GM21528 (cell line): ENCODE results near the gene OR10P1.
"Not testable (repeated sequence)": the region's sequence is repeated elsewhere in the genome, so short reads cannot be mapped to it uniquely, and the experiment has no call there.

Experiments
- ATAC-seq: cut with Tn5 transposase; IDR thresholded peaks from one replicate; pipeline ENCODE4 v1.9.1; 2021; ENCODE audit warnings: mild to moderate bottlenecking, moderate library complexity; ENCODE audit not compliant: unreplicated experiment, low FRiP score

The OR10P1 gene

GRCh38 chr12:55650620-55651298, 14.1 kb downstream of the OR10P1 start:
- ATAC-seq, result not testable (repeated sequence)

- ATAC-seq, result no peak
Measured at GRCh38 chr12:55651299-55651683, 14.6 kb downstream of the OR10P1 start.

GRCh38 chr12:55652352-55652751, 15.7 kb downstream of the OR10P1 start:
- no peak for ATAC-seq

GRCh38 chr12:55653031-55653430, 16.3 kb downstream of the OR10P1 start:
- ATAC-seq, result no peak

- ATAC-seq, result no peak
Measured at GRCh38 chr12:55654511-55655214, 18.0 kb downstream of the OR10P1 start.

- no peak for ATAC-seq
Measured at GRCh38 chr12:55657212-55657611, 20.5 kb downstream of the OR10P1 start.

GRCh38 chr12:55658212-55658611, 21.5 kb downstream of the OR10P1 start:
- no peak for ATAC-seq

- no peak for ATAC-seq
Measured at GRCh38 chr12:55658635-55659391, 22.1 kb downstream of the OR10P1 start.

GRCh38 chr12:55659486-55660385, 23.0 kb downstream of the OR10P1 start:
- no peak for ATAC-seq

GRCh38 chr12:55663391-55663790, 26.7 kb downstream of the OR10P1 start:
- ATAC-seq, result no peak

- no peak for ATAC-seq
Measured at GRCh38 chr12:55664826-55665225, 28.1 kb downstream of the OR10P1 start.

GRCh38 chr12:55666508-55666907, 29.8 kb downstream of the OR10P1 start:
- no peak for ATAC-seq

GRCh38 chr12:55670276-55670675, 33.6 kb downstream of the OR10P1 start:
- ATAC-seq, result no peak

GRCh38 chr12:55671746-55672145, 35.1 kb downstream of the OR10P1 start:
- ATAC-seq, result no peak

- peak; percentile 98 for ATAC-seq
Measured at GRCh38 chr12:55673638-55674037, 36.9 kb downstream of the OR10P1 start.

GRCh38 chr12:55675666-55676065, 39.0 kb downstream of the OR10P1 start:
- ATAC-seq, result no peak

- ATAC-seq, result no peak
Measured at GRCh38 chr12:55676707-55677106, 40.0 kb downstream of the OR10P1 start.

- ATAC-seq, result no peak
Measured at GRCh38 chr12:55679691-55680090, 43.0 kb downstream of the OR10P1 start.

GRCh38 chr12:55681142-55682077, 44.7 kb downstream of the OR10P1 start:
- ATAC-seq, result no peak
